HS-27A (cell line): ENCODE results near the gene RAB8A.

Source experiments
- DNase-seq: peaks from one replicate; pipeline ENCODE4 v3.0.0-alpha.2; 2012; ENCODE audit warnings: low read depth, missing footprints

Gene RAB8A

GRCh38 chr19:16180611-16181010 is 68.9 kb downstream of the RAB8A start:
- peak; percentile 77 for DNase-seq
